HCT116 (cell line): ENCODE measurements around the gene PI4KA. TPM values are rescaled to one million over a fixed set of nuclear protein-coding genes. Genes with fewer than 3 reads are reported as not detected.

Experiments
- ATAC-seq: fragments of 200-7000 bp; cut with Tn5 transposase; 2 replicates; pipeline ENCODE4 v1.9.1; 2020; ENCODE audit warnings: mild to moderate bottlenecking, moderate library complexity
- BruUV-seq: library from RNA; stranded (reverse); fragments of 400-500 nt; replicated peaks from 2 replicates; lab custom pipeline; 2021; lab: Mats Ljungman, UMichigan
- CTCF ChIA-PET: fragments of 300-600 bp; sonication (Branson Sonifier 250); formaldehyde crosslinking; loops from one replicate; lab custom pipeline; 2021; ENCODE audit warnings: antibody characterized with exemption; lab: Charles Lee
- POLR2A ChIA-PET: fragments of 300-600, 350-600 bp; sonication (Branson Sonifier 250); formaldehyde crosslinking; loops from one replicate; lab custom pipeline; 2021; ENCODE audit warnings: antibody characterized with exemption; lab: Charles Lee
- RAD21 ChIA-PET, 2 experiments: fragments of 300-600 bp; sonication (Branson Sonifier 250); formaldehyde crosslinking; loops; one replicate each; lab custom pipeline; 2023; ENCODE audit warnings: low total read pairs in 2 of 2; ENCODE audit not compliant: uncharacterized antibody in 2 of 2, unreplicated experiment in 2 of 2, low non-redundant PET in 1 of 2; lab: Charles Lee
- DNase-seq: peaks from one replicate; pipeline ENCODE4 v3.0.0-alpha.2; 2010; ENCODE audit warnings: low read depth, low spot score
- H2AFZ ChIP-seq: fragments of 200-600 bp; shearing (Covaris generic), sonication (generic); 2 replicates; pipeline ENCODE4 v1.6.1; 2017; ENCODE audit warnings: low read depth, mixed run types, mixed read lengths, antibody characterized with exemption, low read length; ENCODE audit not compliant: poor library complexity, severe bottlenecking
- H3K27ac ChIP-seq: 2 replicates; pipeline ENCODE4 v1.5.1; 2012; ENCODE audit warnings: low read depth, low read length
- H3K27me3 ChIP-seq: fragments of 200-600 bp; sonication (generic); 2 replicates; pipeline ENCODE4 v1.6.1; 2016; ENCODE audit warnings: mixed run types, low read length, mixed read lengths; ENCODE audit not compliant: insufficient read depth
- H3K36me3 ChIP-seq, 2 experiments: fragments of 200-500 bp in 1 of 2; fragments of 200-600 bp in 1 of 2; sonication (Bioruptor generic) in 1 of 2; sonication (generic) in 1 of 2; 2 replicates each; pipeline versions ENCODE4 v1.5.1 to v1.6.1; 2014 to 2016; ENCODE audit warnings: low read length in 2 of 2, inconsistent platforms in 1 of 2, mixed read lengths in 1 of 2, mixed run types in 1 of 2; ENCODE audit not compliant: insufficient read depth in 2 of 2, control insufficient read depth in 1 of 2
- H3K4me1 ChIP-seq, 2 experiments: fragments of 200-600 bp in 1 of 2; sonication (generic) in 1 of 2; 2 replicates each; pipeline versions ENCODE4 v1.5.1 to v1.6.1; 2012 to 2017; ENCODE audit warnings: low read length in 2 of 2, inconsistent platforms in 1 of 2, mild to moderate bottlenecking in 1 of 2, mixed read lengths in 1 of 2, mixed run types in 1 of 2, moderate library complexity in 1 of 2; ENCODE audit not compliant: insufficient read depth in 2 of 2, control insufficient read depth in 1 of 2
- H3K4me2 ChIP-seq: fragments of 200-600 bp; sonication (generic); 2 replicates; pipeline ENCODE4 v1.6.1; 2017; ENCODE audit warnings: mixed run types, low read length, mixed read lengths
- H3K4me3 ChIP-seq, 2 experiments: fragments of 200-600 bp in 1 of 2; sonication (generic) in 1 of 2; replicated peaks in 1 of 2; 2 replicates each; pipeline ENCODE4 v1.5.1; 2011 to 2016; ENCODE audit warnings: low read length in 2 of 2, control low read depth in 1 of 2, low read depth in 1 of 2, mild to moderate bottlenecking in 1 of 2, mixed read lengths in 1 of 2, mixed run types in 1 of 2
- H3K79me2 ChIP-seq: fragments of 200-600 bp; sonication (generic); 2 replicates; pipeline ENCODE4 v1.6.1; 2017; ENCODE audit warnings: mild to moderate bottlenecking, mixed run types, low read length, moderate library complexity, mixed read lengths; ENCODE audit not compliant: insufficient read depth
- H3K9ac ChIP-seq: fragments of 200-600 bp; sonication (generic); 2 replicates; pipeline ENCODE4 v1.6.1; 2016; ENCODE audit warnings: low read length, mixed read lengths
- H3K9me2 ChIP-seq: fragments of 200-600 bp; sonication (generic), shearing (Covaris generic); 2 replicates; pipeline ENCODE4 v1.6.1; 2017; ENCODE audit warnings: mixed run types, mild to moderate bottlenecking, moderate library complexity; ENCODE audit not compliant: insufficient read depth
- H3K9me3 ChIP-seq, 2 experiments: fragments of 200-500 bp in 1 of 2; fragments of 200-600 bp in 1 of 2; sonication (Bioruptor generic) in 1 of 2; sonication (generic) in 1 of 2; 2 replicates each; pipeline ENCODE4 v1.6.1; 2014 to 2017; ENCODE audit warnings: low read length in 2 of 2, mixed read lengths in 2 of 2, inconsistent platforms in 1 of 2, low read depth in 1 of 2, mild to moderate bottlenecking in 1 of 2, mixed run types in 1 of 2, moderate library complexity in 1 of 2; ENCODE audit not compliant: control insufficient read depth in 1 of 2, insufficient read depth in 1 of 2
- H4K20me1 ChIP-seq: fragments of 200-600 bp; sonication (generic), shearing (Covaris generic); 2 replicates; pipeline ENCODE4 v1.6.1; 2017; ENCODE audit warnings: mixed run types, mild to moderate bottlenecking, moderate library complexity; ENCODE audit not compliant: insufficient read depth
- ATF3 ChIP-seq: IDR thresholded peaks from 2 replicates; pipeline ENCODE4 v1.6.1; 2012
- CBX3 ChIP-seq: IDR thresholded peaks from 2 replicates; pipeline ENCODE4 v1.6.1; 2012; ENCODE audit warnings: low read depth
- CEBPB ChIP-seq: IDR thresholded peaks from 2 replicates; pipeline ENCODE4 v1.6.1; 2012; ENCODE audit warnings: low read depth
- CTCF ChIP-seq, 3 experiments: fragments of 200-600 bp in 1 of 3; sonication (generic) in 1 of 3; IDR thresholded peaks in 2 of 3; conservative IDR thresholded peaks in 1 of 3; 2 replicates each; pipeline ENCODE4 v1.5.1; 2012 to 2017; ENCODE audit warnings: low read depth in 2 of 3, low read length in 2 of 3, antibody characterized with exemption in 1 of 3, borderline replicate concordance in 1 of 3, control low read depth in 1 of 3, mild to moderate bottlenecking in 1 of 3, mixed read lengths in 1 of 3, mixed run types in 1 of 3, moderate library complexity in 1 of 3; ENCODE audit not compliant: insufficient read depth in 1 of 3
- ELF1 ChIP-seq: IDR thresholded peaks from 2 replicates; pipeline ENCODE4 v1.6.1; 2012; ENCODE audit warnings: low read depth, borderline replicate concordance
- EZH2 ChIP-seq: fragments of 200-600 bp; sonication (generic); IDR thresholded peaks from 2 replicates; pipeline ENCODE4 v1.6.1; 2017; ENCODE audit warnings: antibody characterized with exemption, mixed run types
- EZH2phosphoT487 ChIP-seq: fragments of 200-600 bp; IDR thresholded peaks from 2 replicates; pipeline ENCODE4 v1.6.1; 2018; ENCODE audit warnings: antibody characterized with exemption, borderline replicate concordance
- JUND ChIP-seq: IDR thresholded peaks from 2 replicates; pipeline ENCODE4 v1.6.1; 2012
- MAX ChIP-seq: IDR thresholded peaks from 2 replicates; pipeline ENCODE4 v1.6.1; 2012
- POLR2A ChIP-seq: IDR thresholded peaks from 2 replicates; pipeline ENCODE4 v1.7.0; 2011; ENCODE audit warnings: borderline replicate concordance; ENCODE audit not compliant: insufficient read depth, insufficient read length; ENCODE audit errors: extremely low read depth
- POLR2AphosphoS5 ChIP-seq: IDR thresholded peaks from 2 replicates; pipeline ENCODE4 v1.6.1; 2011; ENCODE audit warnings: mild to moderate bottlenecking, low read depth, low read length, moderate library complexity
- RAD21 ChIP-seq: IDR thresholded peaks from 2 replicates; pipeline ENCODE4 v1.6.1; 2012; ENCODE audit warnings: low read depth, mild to moderate bottlenecking
- SP1 ChIP-seq: IDR thresholded peaks from 2 replicates; pipeline ENCODE4 v1.6.1; 2012; ENCODE audit warnings: low read depth
- YY1 ChIP-seq: IDR thresholded peaks from 2 replicates; pipeline ENCODE4 v1.6.1; 2011; ENCODE audit warnings: low read length, low read depth, moderate library complexity, mild to moderate bottlenecking; ENCODE audit not compliant: insufficient replicate concordance; ENCODE audit errors: extremely low read depth
- ZBTB33 ChIP-seq: IDR thresholded peaks from 2 replicates; pipeline ENCODE4 v1.6.1; 2011; ENCODE audit warnings: mild to moderate bottlenecking, low read length, moderate library complexity; ENCODE audit not compliant: insufficient replicate concordance; ENCODE audit errors: extremely low read depth
- ZNF274 ChIP-seq: fragments of 200-500 bp; sonication (Bioruptor generic); IDR thresholded peaks from 2 replicates; pipeline ENCODE4 v1.6.1; 2014; ENCODE audit warnings: mild to moderate bottlenecking, low read depth, low read length, inconsistent platforms
- intact Hi-C: fragments of 100-400 bp; cut with micrococcal nuclease; formaldehyde crosslinking; loops from 2 replicates; pipeline ENCODE4 v1.10.0; 2022
- total RNA-seq: library from RNA; stranded (reverse); gene quantifications from one replicate; pipeline ENCODE4 v1.2.1, GENCODE V29; 2021; ENCODE audit not compliant: unreplicated experiment

The PI4KA gene
- total RNA-seq, 1 experiment from 2014 or later, result 59.6 TPM

- no peak for TF ChIP-seq EZH2phosphoT487
- no peak for TF ChIP-seq CTCF (IDR thresholded peaks at IDR 0.05 in 2 of 3, conservative IDR thresholded peaks at IDR 0.05 in 1 of 3; ENCODE audit: borderline replicate concordance in 1 of 3, insufficient read depth in 1 of 3, low read depth in 2 of 3, low read length in 2 of 3)
- TF ChIP-seq YY1, result no peak
- no peak for TF ChIP-seq POLR2A
- TF ChIP-seq POLR2AphosphoS5, result no peak
- TF ChIP-seq ELF1, result no peak
- TF ChIP-seq CEBPB, result no peak
- no peak for TF ChIP-seq MAX
- no peak for TF ChIP-seq SP1
- TF ChIP-seq ATF3, result no peak
- TF ChIP-seq CBX3, result no peak
- no peak for TF ChIP-seq EZH2
- TF ChIP-seq ZBTB33, result no peak
- no peak for TF ChIP-seq ZNF274
- no peak for TF ChIP-seq RAD21
- no peak for TF ChIP-seq JUND
- ATAC-seq (no peak), DNase-seq (no peak)
- Histone ChIP-seq H3K79me2 (peaks cover 31% of the 10 kb centered on the region), H3K4me2 (no peak overlapping the region), H3K27me3 (no peaks in the 10 kb centered on the region), H3K4me3 (no peak overlapping the region), H2AFZ (no peak overlapping the region), H3K27ac (no peak overlapping the region), H3K4me1 (no peaks in the 10 kb centered on the region; a peak in 1 of 4 replicates), H4K20me1 (no peaks in the 10 kb centered on the region), H3K9ac (no peak overlapping the region), H3K9me2 (no peaks in the 10 kb centered on the region), H3K36me3 (no peaks in the 10 kb centered on the region), H3K9me3 (no peaks in the 10 kb centered on the region)
- intact Hi-C loops, result no loop called here
- BruUV-seq, result no TSS peak
- CTCF ChIA-PET, result no interaction called here
- POLR2A ChIA-PET, result no interaction called here
- RAD21 ChIA-PET, result no interaction called here
These were observed 15.1 kb downstream of the PI4KA start for GRCh38 chr22:20843501-20843900.
